Central memory CD8-positive, alpha-beta T cell (primary cell): ENCODE results near the gene SNRNP25.

Experiments
- ATAC-seq: fragments of 150-1000 bp; cut with Tn5 transposase; replicated peaks from 2 replicates; pipeline ENCODE4 v1.10.0; 2022; ENCODE audit warnings: mild to moderate bottlenecking, moderate FRiP score, moderate number of reproducible peaks; ENCODE audit not compliant: poor library complexity, severe bottlenecking; ENCODE audit errors: extremely low read depth
- DNase-seq, 2 donors: peaks; one replicate each; pipeline ENCODE4 v3.0.0; 2021; ENCODE audit warnings: low spot score in 2 of 2
- H3K27ac Mint-ChIP-seq: one replicate; pipeline ENCODE4 v1.8.0; 2022; ENCODE audit warnings: low read depth, mild to moderate bottlenecking, moderate library complexity, mixed read lengths
- H3K27me3 Mint-ChIP-seq: one replicate; pipeline ENCODE4 v1.8.0; 2022; ENCODE audit warnings: mixed read lengths
- H3K36me3 Mint-ChIP-seq: one replicate; pipeline ENCODE4 v1.8.0; 2022; ENCODE audit warnings: mild to moderate bottlenecking, moderate library complexity, mixed read lengths; ENCODE audit not compliant: insufficient read depth
- H3K4me1 Mint-ChIP-seq: one replicate; pipeline ENCODE4 v1.8.0; 2022; ENCODE audit warnings: mixed read lengths
- H3K4me3 Mint-ChIP-seq: one replicate; pipeline ENCODE4 v1.8.0; 2022; ENCODE audit warnings: mild to moderate bottlenecking, moderate library complexity, mixed read lengths
- H3K9me3 Mint-ChIP-seq: one replicate; pipeline ENCODE4 v1.8.0; 2022; ENCODE audit warnings: mixed read lengths

SNRNP25 gene

GRCh38 chr16:71210-71539 lies 17.5 kb downstream of the SNRNP25 start:
- Mint-ChIP-seq H3K4me1 (peaks cover 10% of the 10 kb centered on the region), H3K9me3 (no peaks in the 10 kb centered on the region), H3K4me3 (no peak overlapping the region), H3K27me3 (peaks cover 54% of the 10 kb centered on the region), H3K36me3 (peaks cover 1% of the 10 kb centered on the region), H3K27ac (no peak overlapping the region)
- DNase-seq (no peak), ATAC-seq (no peak)

- no peak for ATAC-seq
- no peak for DNase-seq
- peaks cover 54% of the 10 kb centered on the region for H3K27me3 Mint-ChIP-seq
- H3K9me3 Mint-ChIP-seq = no peaks in the 10 kb centered on the region
- peaks cover 5% of the 10 kb centered on the region for H3K36me3 Mint-ChIP-seq
- H3K27ac Mint-ChIP-seq = no peak overlapping the region
- H3K4me3 Mint-ChIP-seq = no peak overlapping the region
- H3K4me1 Mint-ChIP-seq = peaks cover 16% of the 10 kb centered on the region
Measured at GRCh38 chr16:71540-72401, 18.1 kb downstream of the SNRNP25 start.

GRCh38 chr16:72561-73548 lies 19.2 kb downstream of the SNRNP25 start, which contains the start of gene RHBDF1:
Gene RHBDF1, minus strand, starts transcription at chr16:72631. Its CDS starts 7,616 bp downstream, at chr16:65015.
- ATAC-seq (no peak), DNase-seq (no peak)
- Mint-ChIP-seq H3K9me3 (no peaks in the 10 kb centered on the region), H3K27ac (no peak within 1 kb of the TSS), H3K27me3 (peaks cover 46% of the 10 kb centered on the region), H3K36me3 (peaks cover 7% of the 10 kb centered on the region), H3K4me1 (peaks cover 18% of the 10 kb centered on the region), H3K4me3 (peak within 1 kb of the TSS; percentile 0)

DNA sequence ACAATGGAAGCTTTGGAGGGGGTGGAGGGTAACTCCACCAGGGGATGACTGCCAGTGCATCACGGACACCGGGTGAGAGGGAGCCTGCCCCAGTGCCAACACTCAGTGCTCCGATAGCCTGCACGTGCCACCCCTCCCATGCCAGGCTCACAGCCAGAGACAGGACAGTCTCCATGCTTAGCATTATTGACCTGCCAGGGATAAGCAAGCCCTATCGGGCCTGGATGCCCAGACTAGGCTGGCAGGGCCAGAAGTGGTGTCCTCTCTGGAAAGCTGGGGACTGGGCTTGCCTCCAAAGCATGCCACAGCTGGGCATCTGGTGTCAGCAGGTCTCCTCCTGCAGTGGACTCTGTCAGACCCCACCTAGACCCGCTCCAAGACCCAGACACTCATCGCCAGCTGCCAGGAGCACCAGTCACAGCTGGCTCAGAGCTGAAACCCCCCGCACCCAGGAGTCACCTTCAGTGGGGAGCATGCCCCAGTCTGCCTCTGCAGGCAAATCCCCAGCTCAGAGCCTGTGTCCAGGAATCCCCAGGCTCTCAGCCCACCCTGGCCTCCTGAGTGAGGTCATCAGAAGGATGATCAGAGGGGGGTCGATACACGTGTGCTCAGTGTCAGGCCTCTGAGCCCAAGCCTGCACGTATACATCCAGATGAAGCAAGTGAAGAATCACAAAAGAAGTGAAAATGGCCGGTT lies 20.6 kb downstream of the SNRNP25 start:
- Mint-ChIP-seq H3K4me3 (no peak overlapping the region), H3K4me1 (peaks cover 25% of the 10 kb centered on the region)

GRCh38 chr16:74747-75334 lies 21.2 kb downstream of the SNRNP25 start:
- peaks cover 7% of the 10 kb centered on the region for H3K36me3 Mint-ChIP-seq
- DNase-seq = no peak
- H3K4me1 Mint-ChIP-seq = peaks cover 31% of the 10 kb centered on the region
- H3K27me3 Mint-ChIP-seq = peaks cover 41% of the 10 kb centered on the region
- no peaks in the 10 kb centered on the region for H3K9me3 Mint-ChIP-seq
- ATAC-seq = no peak
- H3K27ac Mint-ChIP-seq = no peak overlapping the region
- H3K4me3 Mint-ChIP-seq = no peak overlapping the region

More for the DNA sequence above, 20.6 kb downstream of the SNRNP25 start:
- H3K36me3 Mint-ChIP-seq = peaks cover 7% of the 10 kb centered on the region
- no peaks in the 10 kb centered on the region for H3K9me3 Mint-ChIP-seq
- no peak for ATAC-seq
- peaks cover 46% of the 10 kb centered on the region for H3K27me3 Mint-ChIP-seq
- no peak overlapping the region for H3K27ac Mint-ChIP-seq
- DNase-seq = no peak

- Mint-ChIP-seq H3K4me3 (peak overlapping the region; percentile 84), H3K4me1 (peaks cover 32% of the 10 kb centered on the region), H3K36me3 (peaks cover 11% of the 10 kb centered on the region), H3K27ac (peak overlapping the region; percentile 53), H3K9me3 (no peaks in the 10 kb centered on the region), H3K27me3 (peaks cover 31% of the 10 kb centered on the region)
- no peak for ATAC-seq
- DNase-seq = no peak
Measured at GRCh38 chr16:75580-76501, 22.2 kb downstream of the SNRNP25 start.

GRCh38 chr16:76535-77272 lies 23.1 kb downstream of the SNRNP25 start:
- Mint-ChIP-seq H3K4me1 (peaks cover 32% of the 10 kb centered on the region), H3K9me3 (no peaks in the 10 kb centered on the region), H3K27ac (peak overlapping the region; percentile 53), H3K4me3 (peak overlapping the region; percentile 84), H3K27me3 (peaks cover 22% of the 10 kb centered on the region), H3K36me3 (peaks cover 11% of the 10 kb centered on the region)
- ATAC-seq = no peak
- DNase-seq = no peak

GRCh38 chr16:77273-77806 lies 23.7 kb downstream of the SNRNP25 start:
- no peak for DNase-seq
- Mint-ChIP-seq H3K9me3 (no peaks in the 10 kb centered on the region), H3K36me3 (peaks cover 11% of the 10 kb centered on the region), H3K27me3 (peaks cover 21% of the 10 kb centered on the region), H3K4me3 (peak overlapping the region; percentile 84), H3K4me1 (peaks cover 32% of the 10 kb centered on the region), H3K27ac (no peak overlapping the region)
- ATAC-seq = peak; percentile 34

- Mint-ChIP-seq H3K36me3 (peaks cover 12% of the 10 kb centered on the region), H3K4me1 (peaks cover 29% of the 10 kb centered on the region), H3K4me3 (peak within 1 kb of the TSS; percentile 84), H3K9me3 (no peaks in the 10 kb centered on the region), H3K27me3 (peaks cover 16% of the 10 kb centered on the region), H3K27ac (peak within 1 kb of the TSS; percentile 76)
- ATAC-seq (peak; percentile 80), DNase-seq (peak; percentile 61 to 63)
Measured at GRCh38 chr16:77807-78443, 24.3 kb downstream of the SNRNP25 start, which contains the start of gene MPG. Gene MPG, plus strand, starts transcription at chr16:78225. Its CDS starts 85 bp downstream, at chr16:78310.

GRCh38 chr16:78444-79150 lies 25.0 kb downstream of the SNRNP25 start:
- Mint-ChIP-seq H3K27me3 (peaks cover 9% of the 10 kb centered on the region), H3K27ac (peak overlapping the region; percentile 76), H3K4me3 (peak overlapping the region; percentile 84), H3K36me3 (peaks cover 12% of the 10 kb centered on the region), H3K9me3 (no peaks in the 10 kb centered on the region), H3K4me1 (peaks cover 28% of the 10 kb centered on the region)
- DNase-seq (no peak), ATAC-seq (peak; percentile 27)
